ENCODE data around the gene MACO1.

The MACO1 gene

DNA sequence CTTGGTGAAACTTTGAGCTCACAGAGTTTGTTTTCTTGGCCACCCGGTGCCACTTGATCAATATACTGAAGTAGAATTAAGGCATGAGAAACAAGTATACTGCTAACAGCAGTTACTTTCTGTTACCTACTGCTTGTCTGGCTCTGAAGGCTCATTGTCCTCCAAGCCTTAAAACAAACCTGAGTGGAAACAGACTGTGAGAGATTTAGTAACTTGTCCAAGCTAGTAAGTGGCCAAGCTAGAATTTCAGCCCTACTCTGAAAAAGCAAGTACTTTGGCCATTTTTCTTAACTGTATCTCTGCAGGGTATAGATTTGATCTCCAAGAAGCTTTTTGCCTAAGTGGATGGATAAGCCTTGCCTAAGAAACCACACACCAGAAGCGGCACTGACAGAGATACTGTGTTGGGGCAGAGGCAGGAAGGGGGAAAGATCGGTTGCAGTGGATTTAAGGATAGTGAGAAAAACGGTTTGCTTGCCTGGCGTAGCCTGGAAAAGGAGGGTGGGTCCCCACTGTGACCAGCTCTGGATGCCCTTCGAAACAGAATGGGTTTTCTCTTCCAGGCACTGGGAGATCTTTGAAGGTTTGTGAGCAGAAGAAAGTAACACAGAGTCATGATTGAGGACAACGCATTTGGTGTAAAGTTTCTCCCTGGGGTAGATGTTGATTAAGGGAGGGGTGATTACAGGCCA lies 2.1 kb upstream of the MACO1 start:
- peaks cover 28% of the 10 kb centered on the region for H3K27me3 ChIP-seq (ENCODE audit: insufficient read depth, low read length)
- no peaks in the 10 kb centered on the region for H3K9me3 ChIP-seq (ENCODE audit: insufficient read depth, low read depth, low read length)
- H3K4me3 ChIP-seq (ENCODE audit: low read length) = no peak overlapping the region
- no peak overlapping the region for H3K27ac ChIP-seq (ENCODE audit: low read length)
- H3K9ac ChIP-seq (ENCODE audit: low read depth, low read length) = no peak overlapping the region
- no peaks in the 10 kb centered on the region for H3K36me3 ChIP-seq (ENCODE audit: insufficient read depth, low read depth, low read length)
- peaks cover 5% of the 10 kb centered on the region; the same call in 1 of the 2 replicates for H3K4me1 ChIP-seq (ENCODE audit: insufficient read depth, low read length)

DNA sequence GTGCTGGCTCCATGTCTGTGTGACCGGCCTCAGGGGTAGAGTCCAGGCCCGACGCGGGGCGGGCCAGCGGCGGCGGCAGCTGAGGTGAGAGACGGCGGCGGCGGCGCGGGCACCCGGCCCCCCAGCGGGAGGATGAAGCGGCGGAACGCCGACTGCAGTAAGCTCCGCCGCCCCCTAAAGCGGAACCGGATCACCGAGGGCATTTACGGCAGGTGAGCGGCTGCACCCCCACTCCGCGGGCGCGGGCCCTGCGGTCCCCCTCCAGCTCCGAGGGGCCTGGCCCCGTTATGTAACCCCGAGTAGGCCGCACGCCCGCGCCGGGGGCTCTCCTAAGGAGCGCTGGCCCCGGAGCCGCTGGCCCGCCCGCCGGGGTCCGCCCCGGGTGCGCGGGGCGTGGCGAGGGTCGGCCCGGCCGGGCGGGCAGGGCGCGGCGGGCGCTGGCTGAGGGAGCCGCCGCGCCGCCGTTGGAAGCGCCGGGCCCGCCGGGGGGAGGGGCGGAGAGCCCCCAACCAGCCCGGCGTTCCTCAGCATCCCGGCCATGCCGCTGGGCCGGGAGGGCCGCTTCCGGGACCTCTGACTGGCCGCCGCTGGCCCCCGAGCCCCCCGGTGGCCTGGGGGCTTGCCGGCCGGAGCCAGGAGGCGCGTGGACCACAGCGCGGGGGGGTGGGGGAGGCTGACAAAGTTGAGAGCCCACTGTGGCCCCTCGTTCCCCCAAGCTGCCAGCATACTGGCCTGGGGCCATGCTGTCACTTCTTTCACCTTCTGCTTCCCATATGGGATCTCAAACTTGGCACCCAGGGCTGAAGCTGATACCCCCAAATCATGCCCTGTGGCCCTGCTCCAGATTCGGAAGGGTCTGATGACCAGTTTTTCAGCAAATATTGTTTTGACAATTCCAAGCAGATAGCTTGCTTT lies 527 bp downstream of the MACO1 start:
- Histone ChIP-seq H3K4me1 (ENCODE audit: insufficient read depth, low read length) (peaks cover 5% of the 10 kb centered on the region; the same call in 1 of the 2 replicates), H3K36me3 (ENCODE audit: insufficient read depth, low read depth, low read length) (no peaks in the 10 kb centered on the region), H3K27me3 (ENCODE audit: insufficient read depth, low read length) (peaks cover 22% of the 10 kb centered on the region), H3K9ac (ENCODE audit: low read depth, low read length) (peak overlapping the region; percentile 74; the same call in 1 of the 2 replicates), H3K9me3 (ENCODE audit: insufficient read depth, low read depth, low read length) (no peaks in the 10 kb centered on the region), H3K4me3 (ENCODE audit: low read length) (peak overlapping the region; percentile 83), H3K27ac (ENCODE audit: low read length) (no peak overlapping the region)

DNA sequence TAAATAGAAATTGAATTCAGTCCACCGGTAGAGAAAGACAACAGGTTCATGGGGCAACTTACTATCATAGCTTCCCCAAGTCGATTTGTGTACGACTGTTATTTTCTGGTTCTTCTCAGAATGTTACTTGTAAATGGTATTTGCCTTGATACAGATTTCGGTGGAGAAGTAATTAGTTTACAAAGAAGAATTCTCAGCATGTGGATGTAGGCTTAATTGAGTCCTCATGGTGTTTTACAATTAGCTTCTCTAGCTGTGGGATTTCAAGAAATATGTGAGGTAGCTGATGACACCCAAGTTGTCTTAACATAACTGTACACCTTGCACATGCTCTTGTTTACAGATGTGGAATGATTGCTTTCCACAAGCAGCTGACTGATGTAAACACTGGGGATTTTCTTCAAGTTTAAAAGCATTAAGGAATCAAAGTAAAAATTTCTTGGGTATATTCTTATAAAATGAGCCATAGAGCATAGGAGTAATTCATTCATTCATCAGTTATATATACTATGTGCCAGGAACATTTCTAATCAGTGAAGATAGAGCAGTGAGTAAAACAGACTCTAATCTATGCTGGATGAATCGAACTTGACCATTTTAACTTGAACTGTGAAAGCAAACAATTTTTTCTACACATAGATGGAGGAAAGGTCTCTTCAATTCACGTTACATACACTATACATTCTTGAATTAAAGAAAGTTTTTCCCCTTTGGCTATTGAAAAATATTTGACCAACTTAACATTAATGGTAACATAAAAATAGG lies 1.4 kb downstream of the MACO1 start:
- H3K9ac ChIP-seq (ENCODE audit: low read depth, low read length) = peak overlapping the region; percentile 74; the same call in 1 of the 2 replicates
- H3K27ac ChIP-seq (ENCODE audit: low read length) = no peak overlapping the region
- peaks cover 22% of the 10 kb centered on the region for H3K27me3 ChIP-seq (ENCODE audit: insufficient read depth, low read length)
- H3K9me3 ChIP-seq (ENCODE audit: insufficient read depth, low read depth, low read length) = no peaks in the 10 kb centered on the region
- H3K36me3 ChIP-seq (ENCODE audit: insufficient read depth, low read depth, low read length) = no peaks in the 10 kb centered on the region
- H3K4me3 ChIP-seq (ENCODE audit: low read length) = peak overlapping the region; percentile 83
- H3K4me1 ChIP-seq (ENCODE audit: insufficient read depth, low read length) = peaks cover 5% of the 10 kb centered on the region; the same call in 1 of the 2 replicates

DNA sequence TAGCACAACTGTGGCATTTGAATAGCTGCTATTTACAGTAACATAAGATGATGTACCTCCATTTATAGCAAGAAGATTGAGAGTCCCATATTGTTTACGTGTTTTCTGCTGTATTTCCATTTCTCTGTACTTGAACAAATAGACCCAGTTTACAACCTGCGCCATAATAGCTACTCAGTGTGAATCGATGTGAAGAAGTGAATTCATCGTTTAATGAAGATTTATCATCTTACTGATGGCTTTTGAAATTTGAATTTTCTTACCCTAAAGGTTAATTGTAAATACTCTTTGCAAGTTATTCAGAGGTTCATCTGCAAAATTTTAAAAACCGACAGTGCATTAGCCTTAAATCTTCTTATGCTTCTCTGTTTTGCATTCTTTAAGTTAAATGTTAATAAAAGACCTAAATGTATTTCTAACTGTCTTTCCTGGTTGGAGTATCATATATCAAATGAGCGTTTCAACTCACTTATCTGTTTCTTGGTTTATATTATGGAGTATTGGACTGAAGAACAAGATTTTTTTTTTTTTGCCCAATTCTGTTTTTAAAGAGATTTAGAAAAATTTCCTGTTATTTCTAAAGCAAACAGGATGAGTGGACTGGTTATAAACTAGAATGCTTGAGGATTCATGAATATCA lies 2.2 kb downstream of the MACO1 start:
- no peak overlapping the region for H3K4me3 ChIP-seq (ENCODE audit: low read length)
- peaks cover 19% of the 10 kb centered on the region for H3K27me3 ChIP-seq (ENCODE audit: insufficient read depth, low read length)
- H3K36me3 ChIP-seq (ENCODE audit: insufficient read depth, low read depth, low read length) = no peaks in the 10 kb centered on the region
- H3K9me3 ChIP-seq (ENCODE audit: insufficient read depth, low read depth, low read length) = no peaks in the 10 kb centered on the region
- no peak overlapping the region for H3K27ac ChIP-seq (ENCODE audit: low read length)
- H3K9ac ChIP-seq (ENCODE audit: low read depth, low read length) = no peak overlapping the region
- peaks cover 5% of the 10 kb centered on the region; the same call in 1 of the 2 replicates for H3K4me1 ChIP-seq (ENCODE audit: insufficient read depth, low read length)

DNA sequence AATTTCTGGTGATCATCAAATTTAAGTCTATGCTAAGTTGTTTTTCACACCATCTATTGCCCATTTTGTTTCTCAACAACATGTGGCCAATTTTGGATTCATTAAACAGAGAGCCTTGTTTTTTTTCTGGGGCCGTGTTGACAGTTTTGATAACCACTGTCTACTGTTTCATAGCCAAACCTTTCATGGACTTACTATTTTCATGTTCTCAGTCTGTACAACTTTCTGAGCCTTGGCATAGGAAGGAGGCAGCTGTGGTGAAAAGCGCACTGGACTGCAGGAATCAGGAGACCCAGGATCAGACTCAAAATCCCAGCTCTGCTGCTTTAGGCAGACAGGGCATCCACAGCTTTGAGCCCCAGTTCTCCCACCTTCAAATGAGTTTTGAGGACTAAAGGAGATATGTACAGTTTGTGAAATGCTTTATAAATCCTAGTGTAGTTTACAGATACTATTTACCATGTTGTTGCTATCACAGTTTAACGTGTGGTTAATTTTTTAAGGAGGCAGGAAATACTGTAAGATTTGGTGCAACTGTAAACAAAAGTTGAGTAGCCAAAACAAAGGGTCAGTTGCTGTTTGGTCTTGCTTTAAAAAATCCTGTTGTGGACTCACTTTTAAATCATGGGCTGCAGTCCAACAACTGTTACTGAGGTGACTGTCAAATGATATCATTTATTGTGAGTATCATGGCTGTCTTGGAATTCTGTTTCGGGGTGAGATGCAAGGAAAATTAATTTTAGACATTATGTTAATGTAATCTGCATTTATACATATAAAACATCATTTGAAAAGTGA lies 2.9 kb downstream of the MACO1 start:
- Histone ChIP-seq H3K27me3 (ENCODE audit: insufficient read depth, low read length) (peaks cover 11% of the 10 kb centered on the region), H3K4me1 (ENCODE audit: insufficient read depth, low read length) (peaks cover 5% of the 10 kb centered on the region; the same call in 1 of the 2 replicates), H3K9me3 (ENCODE audit: insufficient read depth, low read depth, low read length) (no peaks in the 10 kb centered on the region), H3K9ac (ENCODE audit: low read depth, low read length) (no peak overlapping the region), H3K36me3 (ENCODE audit: insufficient read depth, low read depth, low read length) (no peaks in the 10 kb centered on the region), H3K27ac (ENCODE audit: low read length) (no peak overlapping the region), H3K4me3 (ENCODE audit: low read length) (no peak overlapping the region)

DNA sequence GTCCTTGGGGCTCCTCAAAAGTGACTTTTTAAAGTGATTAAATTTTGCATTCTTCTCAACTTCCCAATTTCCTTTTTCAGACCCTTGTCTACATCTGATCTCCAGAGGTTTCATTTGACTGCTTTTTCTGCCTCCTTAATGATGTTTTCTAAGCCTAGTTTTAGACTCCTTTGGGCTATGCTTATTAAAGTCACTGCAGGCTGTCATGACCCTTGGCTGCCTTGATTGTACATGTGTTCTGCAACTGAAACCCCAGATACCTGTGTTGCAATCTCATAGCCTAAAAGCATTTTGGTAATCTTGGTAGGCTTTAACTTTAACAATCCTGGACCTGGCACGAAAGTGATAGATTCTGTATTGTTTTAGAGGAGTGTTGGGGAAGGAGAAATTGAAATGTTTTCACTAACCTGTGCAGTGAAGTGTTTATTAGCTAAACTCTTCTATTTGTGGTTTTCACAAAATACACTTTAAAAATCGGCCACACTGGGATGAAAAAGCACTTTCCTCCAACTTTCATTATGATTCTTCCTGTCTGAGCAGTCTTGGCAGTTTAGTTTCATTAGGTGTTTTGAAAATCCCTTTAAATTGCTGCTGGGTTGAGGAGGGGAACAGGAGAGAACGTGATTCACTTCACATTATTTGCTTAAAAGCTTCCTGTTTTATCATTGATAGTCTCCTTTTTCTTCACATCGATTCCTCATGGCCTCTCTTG lies 4.9 kb downstream of the MACO1 start:
- H3K27me3 ChIP-seq (ENCODE audit: insufficient read depth, low read length) = no peaks in the 10 kb centered on the region
- peaks cover 5% of the 10 kb centered on the region; the same call in 1 of the 2 replicates for H3K4me1 ChIP-seq (ENCODE audit: insufficient read depth, low read length)
- H3K27ac ChIP-seq (ENCODE audit: low read length) = no peak overlapping the region
- no peaks in the 10 kb centered on the region for H3K9me3 ChIP-seq (ENCODE audit: insufficient read depth, low read depth, low read length)
- no peak overlapping the region for H3K9ac ChIP-seq (ENCODE audit: low read depth, low read length)
- no peaks in the 10 kb centered on the region for H3K36me3 ChIP-seq (ENCODE audit: insufficient read depth, low read depth, low read length)
- H3K4me3 ChIP-seq (ENCODE audit: low read length) = no peak overlapping the region

DNA sequence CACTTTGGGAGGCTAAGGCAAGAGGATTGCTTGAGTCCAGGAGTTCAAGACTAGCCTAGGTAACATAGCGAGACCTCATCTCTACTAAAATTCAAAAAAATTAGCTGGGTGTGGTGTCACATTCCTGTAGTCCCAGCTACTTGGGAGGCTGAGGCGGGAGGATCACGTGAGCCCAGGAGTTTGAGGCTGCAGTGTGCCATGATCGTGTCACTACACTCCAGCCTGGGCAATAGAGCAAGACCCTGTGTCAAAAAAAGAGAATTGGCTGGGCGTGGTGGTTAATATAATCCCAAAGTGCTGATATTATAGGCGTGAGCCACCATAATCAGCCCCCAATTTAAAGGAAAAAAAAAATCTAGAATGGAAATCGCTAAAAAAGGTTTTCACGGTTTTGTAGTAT lies 7.0 kb downstream of the MACO1 start:
- H3K36me3 ChIP-seq (ENCODE audit: insufficient read depth, low read depth, low read length) = no peaks in the 10 kb centered on the region
- no peak overlapping the region for H3K9ac ChIP-seq (ENCODE audit: low read depth, low read length)
- no peak overlapping the region for H3K27ac ChIP-seq (ENCODE audit: low read length)
- no peak overlapping the region for H3K4me3 ChIP-seq (ENCODE audit: low read length)
- no peaks in the 10 kb centered on the region for H3K27me3 ChIP-seq (ENCODE audit: insufficient read depth, low read length)
- no peaks in the 10 kb centered on the region for H3K4me1 ChIP-seq (ENCODE audit: insufficient read depth, low read length)
- H3K9me3 ChIP-seq (ENCODE audit: insufficient read depth, low read depth, low read length) = no peaks in the 10 kb centered on the region

DNA sequence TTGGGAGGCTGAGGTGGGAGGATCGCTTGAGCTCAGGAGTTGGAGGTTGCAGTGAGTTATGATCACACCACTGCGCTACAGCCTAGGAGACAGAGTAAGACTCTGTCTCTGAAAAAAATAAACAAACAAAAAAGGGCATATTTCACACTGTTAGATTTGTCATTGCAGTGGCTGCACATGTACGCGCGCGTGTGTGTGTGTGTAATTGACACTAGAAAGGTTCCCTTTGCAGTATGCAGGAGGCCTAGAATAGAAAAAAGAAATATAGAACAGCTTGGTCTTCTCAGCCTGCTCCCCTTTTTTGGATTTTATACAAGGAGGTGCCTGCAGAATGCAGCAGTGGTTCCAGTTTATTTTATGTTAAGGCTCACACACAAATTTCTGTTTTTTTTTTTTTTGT lies 8.6 kb downstream of the MACO1 start:
- H3K27me3 ChIP-seq (ENCODE audit: insufficient read depth, low read length) = no peaks in the 10 kb centered on the region
- no peak overlapping the region for H3K4me3 ChIP-seq (ENCODE audit: low read length)
- H3K9ac ChIP-seq (ENCODE audit: low read depth, low read length) = no peak overlapping the region
- H3K27ac ChIP-seq (ENCODE audit: low read length) = no peak overlapping the region
- H3K4me1 ChIP-seq (ENCODE audit: insufficient read depth, low read length) = no peaks in the 10 kb centered on the region
- H3K9me3 ChIP-seq (ENCODE audit: insufficient read depth, low read depth, low read length) = no peaks in the 10 kb centered on the region
- no peaks in the 10 kb centered on the region for H3K36me3 ChIP-seq (ENCODE audit: insufficient read depth, low read depth, low read length)

DNA sequence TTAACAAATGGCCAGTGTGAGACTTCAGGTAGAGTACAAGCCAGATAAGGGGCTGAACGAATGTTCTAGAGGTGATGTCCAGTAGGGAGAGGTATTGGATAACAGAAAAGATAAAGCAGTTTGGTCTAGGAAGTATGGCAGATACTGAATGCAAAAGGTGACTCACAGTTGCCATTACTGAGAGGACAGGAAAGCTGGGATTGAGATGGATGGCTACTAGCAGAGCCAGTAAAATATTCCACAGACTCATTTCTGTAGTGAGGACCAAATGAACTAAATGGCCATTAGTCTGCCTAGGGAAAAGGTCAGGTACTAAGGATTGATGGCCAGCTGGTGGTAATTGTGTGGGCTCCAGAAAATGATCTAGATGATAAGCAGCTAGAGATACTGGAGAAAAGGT lies 11.5 kb downstream of the MACO1 start:
- Histone ChIP-seq H3K27me3 (ENCODE audit: insufficient read depth, low read length) (no peaks in the 10 kb centered on the region), H3K36me3 (ENCODE audit: insufficient read depth, low read depth, low read length) (no peaks in the 10 kb centered on the region), H3K9ac (ENCODE audit: low read depth, low read length) (no peak overlapping the region), H3K4me1 (ENCODE audit: insufficient read depth, low read length) (peaks cover under 1% of the 10 kb centered on the region; the same call in 1 of the 2 replicates), H3K27ac (ENCODE audit: low read length) (no peak overlapping the region), H3K9me3 (ENCODE audit: insufficient read depth, low read depth, low read length) (no peaks in the 10 kb centered on the region), H3K4me3 (ENCODE audit: low read length) (no peak overlapping the region)

DNA sequence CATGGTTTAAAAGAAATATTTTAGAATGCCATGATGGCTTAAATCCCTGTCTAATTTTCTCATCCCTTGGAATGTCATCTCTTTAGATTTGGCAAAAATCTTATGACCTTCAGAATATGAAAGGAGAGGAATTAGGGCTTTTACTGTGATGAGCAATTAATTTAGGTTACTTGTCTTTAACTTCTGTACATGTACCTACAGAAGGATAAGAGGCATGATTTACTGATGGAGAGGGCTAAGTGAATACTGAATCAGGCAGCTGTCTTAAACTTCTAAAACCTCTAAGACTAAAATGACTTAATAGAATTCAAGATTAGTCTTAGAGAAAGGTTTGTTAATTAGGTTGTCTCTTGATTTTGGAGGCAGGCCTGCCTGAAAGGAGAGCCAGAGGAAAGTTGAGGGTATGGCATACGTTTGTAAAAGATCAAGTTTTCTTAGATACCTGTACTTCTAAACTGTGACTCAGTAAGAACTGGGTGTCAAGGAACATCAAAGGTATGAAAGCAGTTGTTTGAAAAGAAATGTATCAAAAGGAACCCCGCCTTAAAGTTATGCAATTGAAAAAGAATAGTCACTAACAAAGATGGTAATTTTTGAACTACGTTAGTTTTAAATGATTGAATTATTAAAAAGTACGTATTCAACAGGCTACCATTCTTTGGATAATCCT lies 12.5 kb downstream of the MACO1 start:
- no peaks in the 10 kb centered on the region for H3K27me3 ChIP-seq (ENCODE audit: insufficient read depth, low read length)
- H3K27ac ChIP-seq (ENCODE audit: low read length) = no peak overlapping the region
- H3K4me3 ChIP-seq (ENCODE audit: low read length) = no peak overlapping the region
- no peak overlapping the region for H3K9ac ChIP-seq (ENCODE audit: low read depth, low read length)
- peaks cover 4% of the 10 kb centered on the region; the same call in 1 of the 2 replicates for H3K4me1 ChIP-seq (ENCODE audit: insufficient read depth, low read length)
- no peaks in the 10 kb centered on the region for H3K9me3 ChIP-seq (ENCODE audit: insufficient read depth, low read depth, low read length)
- H3K36me3 ChIP-seq (ENCODE audit: insufficient read depth, low read depth, low read length) = peaks cover 7% of the 10 kb centered on the region
